Smooth muscle cell (in vitro differentiated cells): ENCODE results near the gene NAB2. TPM values are rescaled to one million over a fixed set of nuclear protein-coding genes. Genes with fewer than 3 reads are reported as not detected.

ENCODE experiments used
- DNase-seq: peaks from one replicate; lab custom pipeline; 2025; ENCODE audit not compliant: unreplicated experiment; lab: John Stamatoyannopoulos, UW
- H2AFZ ChIP-seq: fragments of 200-600 bp; sonication (generic); 2 replicates; pipeline ENCODE4 v1.6.0; 2016; ENCODE audit warnings: antibody characterized with exemption, low read depth, mild to moderate bottlenecking
- H3F3A ChIP-seq: fragments of 200-600 bp; sonication (generic); 2 replicates; pipeline ENCODE4 v1.6.0; 2017; ENCODE audit warnings: antibody characterized with exemption, low read depth
- H3K27ac ChIP-seq: fragments of 200-600 bp; sonication (generic); 2 replicates; pipeline ENCODE4 v1.5.1; 2016; ENCODE audit warnings: low read depth, mild to moderate bottlenecking
- H3K27me3 ChIP-seq: fragments of 200-600 bp; sonication (generic); 2 replicates; pipeline ENCODE4 v1.6.1; 2016; ENCODE audit warnings: low read depth, mild to moderate bottlenecking
- H3K36me3 ChIP-seq: fragments of 200-600 bp; sonication (generic); 2 replicates; pipeline ENCODE4 v1.5.1; 2016; ENCODE audit warnings: low read depth
- H3K4me1 ChIP-seq: fragments of 200-600 bp; sonication (generic); 2 replicates; pipeline ENCODE4 v1.5.1; 2016; ENCODE audit warnings: low read depth
- H3K4me2 ChIP-seq: fragments of 200-600 bp; sonication (generic); 2 replicates; pipeline ENCODE4 v1.6.0; 2016; ENCODE audit warnings: mild to moderate bottlenecking
- H3K4me3 ChIP-seq: fragments of 200-600 bp; sonication (generic); 2 replicates; pipeline ENCODE4 v1.5.1; 2016; ENCODE audit warnings: mild to moderate bottlenecking
- H3K79me2 ChIP-seq: fragments of 200-600 bp; sonication (generic); 2 replicates; pipeline ENCODE4 v1.6.0; 2016; ENCODE audit warnings: low read depth, mild to moderate bottlenecking
- H3K9ac ChIP-seq: fragments of 200-600 bp; sonication (generic); 2 replicates; pipeline ENCODE4 v1.6.0; 2016; ENCODE audit warnings: low read depth
- H3K9me3 ChIP-seq: fragments of 200-600 bp; sonication (generic); replicated peaks from 2 replicates; pipeline ENCODE4 v1.5.1; 2016; ENCODE audit warnings: low read depth
- H4K20me1 ChIP-seq: fragments of 200-600 bp; sonication (generic); 2 replicates; pipeline ENCODE4 v1.6.0; 2016; ENCODE audit warnings: low read depth
- CTCF ChIP-seq: fragments of 200-600 bp; sonication (generic); IDR thresholded peaks from 2 replicates; pipeline ENCODE4 v1.5.1; 2017; ENCODE audit warnings: borderline replicate concordance, mild to moderate bottlenecking, antibody characterized with exemption; ENCODE audit not compliant: insufficient read depth, poor library complexity, severe bottlenecking
- WGBS: methylation state at CpG from one replicate; pipeline ENCODE4 v1.1.7; 2016; ENCODE audit warnings: low lambda C conversion rate; 5-methylcytosine and 5-hydroxymethylcytosine counted together
- polyA plus RNA-seq: library from polyadenylated mRNA; unstranded; fragments of >200 nt; fragmentation: Nextera tagmentation; extraction: Ambion mirVana; gene quantifications from 2 replicates; pipeline ENCODE4 v1.2.1, GENCODE V29; 2016
- total RNA-seq: library from RNA; depleted of rRNA; stranded (reverse); fragments of >200 nt; gene quantifications from 2 replicates; pipeline ENCODE4 v1.2.3, GENCODE V29; 2014

NAB2 gene
- total and polyA plus RNA-seq, 2 experiments from 2014 or later: 39.7 to 58.3 TPM

- H3K9ac ChIP-seq: no peak overlapping the region
- H3K4me1 ChIP-seq: peaks cover 22% of the 10 kb centered on the region
- TF ChIP-seq CTCF: no peak
Observed at GRCh38 chr12:57095440-57095839, 6.5 kb downstream of the NAB2 start.

GRCh38 chr12:57096099-57096572 lies 7.2 kb downstream of the NAB2 start:
- no peaks in the 10 kb centered on the region for H3K9me3 ChIP-seq
- no peaks in the 10 kb centered on the region for H3K36me3 ChIP-seq

More at GRCh38 chr12:57095440-57095839, 6.5 kb downstream of the NAB2 start:
- H4K20me1 ChIP-seq: peaks cover 49% of the 10 kb centered on the region
- no peaks in the 10 kb centered on the region for H3K27me3 ChIP-seq
- WGBS: 89% methylated on average over 3 of the region's 3 CpGs
- peak overlapping the region; percentile 92 for H3K27ac ChIP-seq
- no peak for DNase-seq
- no peaks in the 10 kb centered on the region for H3K36me3 ChIP-seq
- H2AFZ ChIP-seq: no peak overlapping the region
- H3K4me2 ChIP-seq: no peak overlapping the region
- peaks cover 27% of the 10 kb centered on the region for H3K79me2 ChIP-seq
- no peaks in the 10 kb centered on the region for H3K9me3 ChIP-seq
- peaks cover 47% of the 10 kb centered on the region for H3F3A ChIP-seq
- H3K4me3 ChIP-seq: no peak overlapping the region

DNA sequence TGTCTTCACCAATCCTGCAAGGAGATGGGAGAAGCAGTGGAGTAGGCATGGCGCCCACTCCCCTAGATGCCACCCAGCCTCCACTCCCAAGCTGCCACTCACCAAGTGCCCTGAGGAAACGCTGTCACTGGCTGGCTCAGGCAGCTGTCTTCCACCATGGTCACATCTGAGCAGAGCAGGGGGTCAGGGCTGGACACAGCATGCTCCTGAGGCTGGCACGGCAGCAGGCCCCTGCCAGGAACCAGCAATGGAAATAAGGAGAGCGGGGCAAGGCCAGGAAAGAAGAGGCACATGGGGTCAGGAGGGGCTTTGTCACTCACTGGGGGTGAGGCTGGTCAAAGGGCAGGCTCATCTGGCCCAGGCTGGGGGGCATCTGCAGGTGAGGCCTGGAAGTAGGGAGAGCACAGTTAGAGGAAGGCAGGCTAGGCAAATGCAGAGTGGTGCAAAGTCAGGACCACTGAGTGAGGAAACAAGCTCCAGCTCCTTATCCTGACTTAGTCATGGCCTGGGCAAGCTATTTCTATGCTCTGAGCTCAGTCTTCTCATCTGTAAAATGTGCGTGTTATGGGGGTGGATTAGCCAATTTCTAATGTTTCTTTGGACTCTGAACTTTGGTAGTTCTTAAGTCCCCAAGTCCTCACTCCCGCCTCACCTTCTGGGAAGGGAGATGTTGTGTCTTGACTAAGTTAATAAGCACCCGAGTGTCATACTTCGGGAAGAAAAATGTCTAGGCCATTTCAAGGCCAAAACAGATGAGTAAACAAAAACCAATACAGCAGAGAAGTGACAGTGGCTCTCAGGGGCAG lies 8.0 kb downstream of the NAB2 start:
- Histone ChIP-seq H3K79me2 (peaks cover 11% of the 10 kb centered on the region), H3K27me3 (no peaks in the 10 kb centered on the region), H3K4me1 (peaks cover 15% of the 10 kb centered on the region), H3K27ac (peak overlapping the region; percentile 92), H3K9ac (no peak overlapping the region), H3K4me3 (no peak overlapping the region), H2AFZ (no peak overlapping the region), H3K9me3 (no peaks in the 10 kb centered on the region), H4K20me1 (peaks cover 33% of the 10 kb centered on the region), H3F3A (peaks cover 45% of the 10 kb centered on the region), H3K4me2 (no peak overlapping the region), H3K36me3 (no peaks in the 10 kb centered on the region)
- DNase-seq: no peak
- WGBS: 87% methylated on average over 8 of the region's 8 CpGs
- no peak for TF ChIP-seq CTCF

More at GRCh38 chr12:57096099-57096572, 7.2 kb downstream of the NAB2 start:
- Histone ChIP-seq H4K20me1 (peaks cover 42% of the 10 kb centered on the region), H3K27me3 (no peaks in the 10 kb centered on the region), H3F3A (peaks cover 47% of the 10 kb centered on the region), H3K79me2 (peaks cover 20% of the 10 kb centered on the region), H2AFZ (no peak overlapping the region), H3K4me1 (peaks cover 15% of the 10 kb centered on the region), H3K4me3 (no peak overlapping the region), H3K27ac (peak overlapping the region; percentile 92), H3K4me2 (no peak overlapping the region), H3K9ac (no peak overlapping the region)
- TF ChIP-seq CTCF: no peak
- 91% methylated on average over 6 of the region's 6 CpGs for WGBS
- no peak for DNase-seq

- Histone ChIP-seq H3K4me1 (peaks cover 15% of the 10 kb centered on the region), H2AFZ (no peak overlapping the region), H4K20me1 (peaks cover 28% of the 10 kb centered on the region), H3K4me3 (no peak overlapping the region), H3K79me2 (peaks cover 6% of the 10 kb centered on the region), H3K27ac (peak overlapping the region; percentile 92), H3K4me2 (no peak overlapping the region), H3K9ac (no peak overlapping the region), H3F3A (peaks cover 39% of the 10 kb centered on the region), H3K27me3 (no peaks in the 10 kb centered on the region), H3K36me3 (no peaks in the 10 kb centered on the region), H3K9me3 (no peaks in the 10 kb centered on the region)
- no peak for TF ChIP-seq CTCF
- 53% methylated on average over 8 of the region's 8 CpGs for WGBS
- no peak for DNase-seq
Observed at GRCh38 chr12:57097554-57097835, 8.6 kb downstream of the NAB2 start.
